ENCODE results near the gene GALNT3.

The GALNT3 gene

DNA sequence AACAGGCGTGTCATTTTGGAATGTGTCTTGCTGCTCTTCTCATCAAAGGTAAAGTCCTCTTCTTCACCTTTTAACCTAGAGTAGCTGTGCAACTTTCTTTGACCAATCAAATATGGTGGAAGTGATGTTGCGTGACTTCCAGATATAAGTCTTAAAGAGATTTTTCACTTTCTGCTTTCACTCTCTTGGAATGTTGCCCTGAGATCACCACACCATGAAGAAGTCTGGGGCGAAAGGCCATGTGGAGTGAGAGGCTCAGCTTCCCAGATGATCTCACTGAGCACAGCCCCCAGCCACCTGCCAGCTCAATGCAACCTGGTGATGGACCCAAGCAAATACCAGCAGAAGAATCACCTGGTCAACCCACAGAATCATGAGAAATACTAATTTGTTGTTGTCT is 7.1 kb upstream of the GALNT3 start:
- no peak for DNase-seq (ENCODE audit: low spot score)
- in situ Hi-C loops (cut with MboI; ENCODE audit: low pct_unique_long_range_greater_than_20kb, low sequenced_read_pairs, unreplicated experiment), result no loop called here
- TF ChIP-seq, protein P1, sequence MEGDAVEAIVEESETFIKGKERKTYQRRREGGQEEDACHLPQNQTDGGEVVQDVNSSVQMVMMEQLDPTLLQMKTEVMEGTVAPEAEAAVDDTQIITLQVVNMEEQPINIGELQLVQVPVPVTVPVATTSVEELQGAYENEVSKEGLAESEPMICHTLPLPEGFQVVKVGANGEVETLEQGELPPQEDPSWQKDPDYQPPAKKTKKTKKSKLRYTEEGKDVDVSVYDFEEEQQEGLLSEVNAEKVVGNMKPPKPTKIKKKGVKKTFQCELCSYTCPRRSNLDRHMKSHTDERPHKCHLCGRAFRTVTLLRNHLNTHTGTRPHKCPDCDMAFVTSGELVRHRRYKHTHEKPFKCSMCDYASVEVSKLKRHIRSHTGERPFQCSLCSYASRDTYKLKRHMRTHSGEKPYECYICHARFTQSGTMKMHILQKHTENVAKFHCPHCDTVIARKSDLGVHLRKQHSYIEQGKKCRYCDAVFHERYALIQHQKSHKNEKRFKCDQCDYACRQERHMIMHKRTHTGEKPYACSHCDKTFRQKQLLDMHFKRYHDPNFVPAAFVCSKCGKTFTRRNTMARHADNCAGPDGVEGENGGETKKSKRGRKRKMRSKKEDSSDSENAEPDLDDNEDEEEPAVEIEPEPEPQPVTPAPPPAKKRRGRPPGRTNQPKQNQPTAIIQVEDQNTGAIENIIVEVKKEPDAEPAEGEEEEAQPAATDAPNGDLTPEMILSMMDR (IDR thresholded peaks at IDR 0.05; ENCODE audit: extremely low read depth, insufficient read depth, missing control alignments), result no peak

DNA sequence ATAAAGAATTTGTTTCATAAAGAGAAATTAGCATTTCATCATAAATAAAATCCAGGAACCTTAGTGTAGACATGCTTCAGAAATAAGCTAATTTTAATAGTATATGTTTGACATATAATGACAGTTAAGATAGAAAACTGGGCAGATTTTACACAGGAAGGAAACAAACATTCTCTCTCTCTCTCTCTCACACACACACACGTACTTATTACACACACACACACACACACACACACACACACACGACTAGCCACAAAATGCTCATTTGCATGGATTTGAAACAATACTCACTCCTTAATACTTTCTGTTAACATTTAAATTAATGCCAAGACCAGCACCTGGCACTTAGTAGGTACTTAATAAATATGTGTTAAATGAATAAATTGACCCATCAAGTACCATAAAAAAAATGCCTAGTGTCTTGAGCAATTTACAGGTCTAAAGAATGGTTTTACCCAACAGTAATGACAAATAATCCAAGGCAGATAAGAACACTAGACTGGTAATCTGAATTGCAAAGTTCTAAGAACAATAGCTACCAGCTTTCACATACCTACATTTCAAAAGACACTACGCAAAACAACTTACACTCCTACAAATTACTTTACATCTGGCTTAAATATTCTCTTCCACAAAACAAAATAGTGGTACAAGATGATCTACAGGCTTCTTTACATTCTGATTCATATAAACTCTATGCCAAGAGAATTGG is 2.9 kb upstream of the GALNT3 start:
- DNase-seq (ENCODE audit: low spot score), result no peak
- TF ChIP-seq, protein P1 (IDR thresholded peaks at IDR 0.05; ENCODE audit: extremely low read depth, insufficient read depth, missing control alignments), result no peak
- in situ Hi-C loops (cut with MboI; ENCODE audit: low pct_unique_long_range_greater_than_20kb, low sequenced_read_pairs, unreplicated experiment), result no loop called here

- DNase-seq (ENCODE audit: low spot score), result no peak
- in situ Hi-C loops (cut with MboI; ENCODE audit: low pct_unique_long_range_greater_than_20kb, low sequenced_read_pairs, unreplicated experiment), result no loop called here
- TF ChIP-seq, protein P1 (IDR thresholded peaks at IDR 0.05; ENCODE audit: extremely low read depth, insufficient read depth, missing control alignments), result no peak
These were observed 2.1 kb upstream of the GALNT3 start for GRCh38 chr2:165796129-165796528.

DNA sequence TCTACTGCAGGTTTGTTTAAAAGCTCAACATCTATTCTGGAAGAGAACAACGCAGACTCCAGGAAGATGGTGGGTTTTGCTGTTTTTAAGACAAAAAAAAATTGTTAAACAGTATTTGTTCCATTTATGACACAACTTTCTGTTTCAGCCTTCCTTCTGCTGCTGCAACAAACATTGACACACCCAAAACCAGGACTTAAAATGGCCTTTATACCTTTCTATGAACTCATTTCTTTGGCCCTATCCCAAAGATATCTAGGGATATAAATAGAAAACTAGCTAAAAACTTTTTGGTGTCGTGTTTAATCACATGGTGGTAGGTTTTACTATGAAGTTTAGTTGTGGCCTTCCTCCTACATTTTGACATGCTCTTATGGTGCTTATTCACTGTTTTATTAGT is 964 bp upstream of the GALNT3 start:
- in situ Hi-C loops (cut with MboI; ENCODE audit: low pct_unique_long_range_greater_than_20kb, low sequenced_read_pairs, unreplicated experiment), result no loop called here
- peak; percentile 23 for DNase-seq (ENCODE audit: low spot score)
- TF ChIP-seq, protein P1 (IDR thresholded peaks at IDR 0.05; ENCODE audit: extremely low read depth, insufficient read depth, missing control alignments), result no peak

DNA sequence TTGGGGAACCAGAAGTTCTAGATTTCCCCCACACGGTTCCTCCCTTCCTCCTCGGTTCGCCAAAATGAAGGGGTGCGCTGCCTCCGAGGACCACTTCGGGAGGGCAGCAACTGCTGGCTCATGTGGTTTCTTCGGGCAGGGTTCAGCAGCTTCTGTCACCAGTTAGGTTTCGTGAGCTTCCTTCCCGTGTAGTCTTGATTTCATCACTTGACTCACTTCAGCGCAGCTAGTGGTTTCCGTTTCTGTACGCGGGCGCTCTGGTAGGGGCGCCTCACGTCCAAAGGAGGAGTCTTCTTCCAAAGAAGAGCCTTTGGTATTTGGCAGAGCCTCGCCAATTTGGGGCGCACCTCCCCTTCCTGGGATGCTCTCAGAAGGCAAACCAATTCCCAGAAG is 485 bp upstream of the GALNT3 start:
- DNase-seq (ENCODE audit: low spot score), result peak; percentile 82
- TF ChIP-seq, protein P1 (IDR thresholded peaks at IDR 0.05; ENCODE audit: extremely low read depth, insufficient read depth, missing control alignments), result no peak
- in situ Hi-C loops (cut with MboI; ENCODE audit: low pct_unique_long_range_greater_than_20kb, low sequenced_read_pairs, unreplicated experiment), result no loop called here

DNA sequence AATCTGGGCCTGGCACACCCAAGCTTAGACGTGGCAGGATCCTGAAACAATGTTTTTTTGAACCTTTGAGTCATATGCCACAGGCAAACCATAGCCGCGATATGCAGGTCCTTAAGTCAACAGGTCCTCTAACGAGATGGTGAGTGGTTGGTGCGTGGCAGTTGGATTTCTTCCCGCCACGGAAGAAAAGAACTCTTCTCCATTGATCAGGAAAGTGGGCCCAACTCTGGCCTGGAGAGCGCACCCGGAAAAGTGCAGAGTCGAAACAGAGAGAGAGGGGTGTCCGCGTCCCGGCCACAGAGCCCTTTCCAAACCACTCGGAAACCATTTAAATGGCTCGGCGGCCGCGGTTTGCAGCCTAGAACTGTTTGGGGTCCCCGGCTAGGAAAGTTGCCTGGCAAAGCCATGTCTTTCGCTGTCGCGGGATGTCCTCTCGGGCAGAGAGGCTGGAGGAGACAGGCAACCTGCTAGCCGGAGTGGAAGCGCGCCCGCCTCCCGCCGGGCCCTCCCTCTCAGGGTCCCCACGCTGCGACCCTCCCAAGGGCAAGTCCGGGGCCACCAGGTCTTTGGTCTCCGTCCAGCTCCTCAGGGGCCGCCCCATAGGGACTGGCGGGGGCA is 777 bp downstream of the GALNT3 start:
- DNase-seq (ENCODE audit: low spot score), result peak; percentile 23
- in situ Hi-C loops (cut with MboI; ENCODE audit: low pct_unique_long_range_greater_than_20kb, low sequenced_read_pairs, unreplicated experiment), result no loop called here
- TF ChIP-seq, protein P1 (IDR thresholded peaks at IDR 0.05; ENCODE audit: extremely low read depth, insufficient read depth, missing control alignments), result no peak
